Measurements from ENCODE around the gene ZNF722. TPM values are rescaled to one million over a fixed set of nuclear protein-coding genes. Genes with fewer than 3 reads are reported as not detected.

ZNF722 gene
- total RNA-seq, 4 donors from 2014 or later: not detected

- TF ChIP-seq, protein P1, sequence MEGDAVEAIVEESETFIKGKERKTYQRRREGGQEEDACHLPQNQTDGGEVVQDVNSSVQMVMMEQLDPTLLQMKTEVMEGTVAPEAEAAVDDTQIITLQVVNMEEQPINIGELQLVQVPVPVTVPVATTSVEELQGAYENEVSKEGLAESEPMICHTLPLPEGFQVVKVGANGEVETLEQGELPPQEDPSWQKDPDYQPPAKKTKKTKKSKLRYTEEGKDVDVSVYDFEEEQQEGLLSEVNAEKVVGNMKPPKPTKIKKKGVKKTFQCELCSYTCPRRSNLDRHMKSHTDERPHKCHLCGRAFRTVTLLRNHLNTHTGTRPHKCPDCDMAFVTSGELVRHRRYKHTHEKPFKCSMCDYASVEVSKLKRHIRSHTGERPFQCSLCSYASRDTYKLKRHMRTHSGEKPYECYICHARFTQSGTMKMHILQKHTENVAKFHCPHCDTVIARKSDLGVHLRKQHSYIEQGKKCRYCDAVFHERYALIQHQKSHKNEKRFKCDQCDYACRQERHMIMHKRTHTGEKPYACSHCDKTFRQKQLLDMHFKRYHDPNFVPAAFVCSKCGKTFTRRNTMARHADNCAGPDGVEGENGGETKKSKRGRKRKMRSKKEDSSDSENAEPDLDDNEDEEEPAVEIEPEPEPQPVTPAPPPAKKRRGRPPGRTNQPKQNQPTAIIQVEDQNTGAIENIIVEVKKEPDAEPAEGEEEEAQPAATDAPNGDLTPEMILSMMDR (IDR thresholded peaks at IDR 0.05): no peak
- TF ChIP-seq POLR2AphosphoS5 (IDR thresholded peaks at IDR 0.05): no peak
- TF ChIP-seq POLR2A (IDR thresholded peaks at IDR 0.05): no peak
- no peak for TF ChIP-seq EP300 (IDR thresholded peaks at IDR 0.05)
- H3K27me3 ChIP-seq: no peaks in the 10 kb centered on the region
- H3K9me3 ChIP-seq: no peaks in the 10 kb centered on the region
- WGBS: 12% methylated on average over 12 of the region's 12 CpGs
- no peaks in the 10 kb centered on the region for H3K36me3 ChIP-seq
- peak overlapping the region; percentile 69 for H3K27ac ChIP-seq
- peak overlapping the region; percentile 57 for H3K4me3 ChIP-seq
- DNase-seq (ENCODE audit: low spot score in 2 of 2): no peak
- H3K4me1 ChIP-seq: peaks cover 4% of the 10 kb centered on the region
Measured at GRCh38 chr7:64046041-64046389, 47.4 kb downstream of the ZNF722 start.

Other genes starting within 250 kb of the ZNF722 start
- gene ZNF727, start 46.6 kb downstream of the ZNF722 start, total RNA-seq: 1 to 10 TPM in 3 of 4 donors, under 1 TPM in 1; 0.76 to 2.8 (median 1.5) TPM
- not detected for gene ZNF735, start 208.4 kb downstream of the ZNF722 start, total RNA-seq
- not detected for gene ZNF679, start 229.6 kb downstream of the ZNF722 start, total RNA-seq

Measured in suprapubic skin (tissue), 4 donors.